Measurements from ENCODE around the gene MICU2. TPM values are rescaled to one million over a fixed set of nuclear protein-coding genes. Genes with fewer than 3 reads are reported as not detected.

MICU2 gene
- total RNA-seq, 1 donor: 57.7 TPM

DNA sequence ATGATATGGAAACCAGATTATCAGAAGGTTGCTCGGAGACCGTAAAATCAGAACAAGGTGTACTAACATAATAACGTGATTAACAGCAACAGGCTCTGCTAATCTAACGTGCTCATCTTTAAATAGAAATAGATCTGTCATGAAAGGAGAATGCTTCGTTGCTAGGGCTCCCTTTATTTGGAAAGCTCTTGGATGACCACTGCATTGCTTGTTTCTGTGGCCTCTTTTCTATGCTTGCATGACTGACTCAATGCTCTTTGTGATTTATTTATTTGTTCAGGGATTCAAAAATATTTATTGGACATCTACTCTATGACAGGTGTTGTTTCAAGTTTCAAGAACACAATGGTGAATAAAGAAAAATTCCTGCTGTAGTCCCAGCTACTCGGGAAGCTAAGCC, 122.6 kb downstream of the MICU2 start:
- H3K4me3 ChIP-seq (ENCODE audit: low read depth, low read length): no peak overlapping the region
- TF ChIP-seq, protein P1, sequence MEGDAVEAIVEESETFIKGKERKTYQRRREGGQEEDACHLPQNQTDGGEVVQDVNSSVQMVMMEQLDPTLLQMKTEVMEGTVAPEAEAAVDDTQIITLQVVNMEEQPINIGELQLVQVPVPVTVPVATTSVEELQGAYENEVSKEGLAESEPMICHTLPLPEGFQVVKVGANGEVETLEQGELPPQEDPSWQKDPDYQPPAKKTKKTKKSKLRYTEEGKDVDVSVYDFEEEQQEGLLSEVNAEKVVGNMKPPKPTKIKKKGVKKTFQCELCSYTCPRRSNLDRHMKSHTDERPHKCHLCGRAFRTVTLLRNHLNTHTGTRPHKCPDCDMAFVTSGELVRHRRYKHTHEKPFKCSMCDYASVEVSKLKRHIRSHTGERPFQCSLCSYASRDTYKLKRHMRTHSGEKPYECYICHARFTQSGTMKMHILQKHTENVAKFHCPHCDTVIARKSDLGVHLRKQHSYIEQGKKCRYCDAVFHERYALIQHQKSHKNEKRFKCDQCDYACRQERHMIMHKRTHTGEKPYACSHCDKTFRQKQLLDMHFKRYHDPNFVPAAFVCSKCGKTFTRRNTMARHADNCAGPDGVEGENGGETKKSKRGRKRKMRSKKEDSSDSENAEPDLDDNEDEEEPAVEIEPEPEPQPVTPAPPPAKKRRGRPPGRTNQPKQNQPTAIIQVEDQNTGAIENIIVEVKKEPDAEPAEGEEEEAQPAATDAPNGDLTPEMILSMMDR (IDR thresholded peaks at IDR 0.05; ENCODE audit: insufficient read depth, low read length): no peak
- DNase-seq (ENCODE audit: low read depth): no peak

- DNase-seq (ENCODE audit: low read depth): peak; percentile 90
- TF ChIP-seq, protein P1 (IDR thresholded peaks at IDR 0.05; ENCODE audit: insufficient read depth, low read length): peak; percentile 53
- H3K4me3 ChIP-seq (ENCODE audit: low read depth, low read length): peak overlapping the region; percentile 57
These were observed 124.8 kb downstream of the MICU2 start for GRCh38 chr13:21478881-21479808.

DNA sequence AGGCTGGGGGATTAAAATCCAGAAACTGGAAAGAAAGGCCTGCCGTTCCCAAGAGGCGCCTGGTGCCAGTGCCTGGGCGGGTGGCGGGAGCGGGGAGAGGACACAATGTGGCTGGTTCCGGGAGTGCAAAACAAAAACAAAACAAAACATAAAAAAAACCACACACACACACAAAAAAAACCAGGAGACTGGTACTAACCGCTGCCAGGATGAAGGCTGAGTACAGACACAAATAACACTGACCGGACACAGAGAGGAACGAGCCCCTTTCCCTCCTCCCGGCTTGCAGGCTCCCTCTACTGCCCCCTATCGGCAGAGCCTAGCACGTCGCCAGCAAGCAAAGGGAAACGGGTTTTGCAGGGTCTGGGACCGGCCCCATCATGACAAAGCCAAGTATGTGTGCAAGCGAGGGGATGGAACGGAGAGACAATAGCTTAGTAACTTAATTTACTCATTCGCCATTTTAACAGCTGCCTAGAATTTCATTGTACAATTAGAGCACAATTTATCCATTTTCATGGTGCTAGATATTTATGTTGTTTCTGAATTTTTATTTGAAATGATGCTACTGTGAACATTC, 127.0 kb downstream of the MICU2 start:
- H3K4me3 ChIP-seq (ENCODE audit: low read depth, low read length): peak overlapping the region; percentile 47
- TF ChIP-seq, protein P1 (IDR thresholded peaks at IDR 0.05; ENCODE audit: insufficient read depth, low read length): peak; percentile 99
- DNase-seq (ENCODE audit: low read depth): peak; percentile 84

DNA sequence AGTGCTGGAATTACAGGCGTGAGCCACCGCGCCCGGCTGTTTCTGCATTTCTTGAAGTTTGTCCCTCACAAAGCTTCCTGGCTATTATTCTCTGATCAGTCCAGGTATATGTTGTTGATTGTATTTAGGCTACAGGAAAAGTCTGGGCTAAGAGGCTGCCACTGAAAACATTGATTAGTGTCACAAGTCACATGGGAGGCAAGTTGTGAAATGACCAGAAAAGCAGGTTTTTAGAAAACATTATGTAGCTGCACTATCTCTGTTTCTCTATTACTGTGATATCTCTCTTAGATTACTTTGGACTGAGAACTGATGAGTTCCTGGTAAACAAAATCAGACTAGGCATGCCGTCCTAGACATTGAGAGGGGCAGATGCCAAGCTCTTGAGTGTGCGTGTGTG, 128.9 kb downstream of the MICU2 start:
- DNase-seq (ENCODE audit: low read depth): no peak
- H3K4me3 ChIP-seq (ENCODE audit: low read depth, low read length): no peak overlapping the region
- TF ChIP-seq, protein P1 (IDR thresholded peaks at IDR 0.05; ENCODE audit: insufficient read depth, low read length): no peak

- DNase-seq (ENCODE audit: low read depth): no peak
- H3K4me3 ChIP-seq (ENCODE audit: low read depth, low read length): no peak overlapping the region
- TF ChIP-seq, protein P1 (IDR thresholded peaks at IDR 0.05; ENCODE audit: insufficient read depth, low read length): no peak
These were observed 133.2 kb downstream of the MICU2 start for GRCh38 chr13:21470785-21471184.

- H3K4me3 ChIP-seq (ENCODE audit: low read depth, low read length): no peak overlapping the region
- TF ChIP-seq, protein P1 (IDR thresholded peaks at IDR 0.05; ENCODE audit: insufficient read depth, low read length): no peak
- DNase-seq (ENCODE audit: low read depth): no peak
These were observed 137.4 kb downstream of the MICU2 start for GRCh38 chr13:21466527-21466926.

Measured in fibroblast of the aortic adventitia (primary cell).